Measurements from ENCODE around the gene FAM20C.

Gene FAM20C

DNA sequence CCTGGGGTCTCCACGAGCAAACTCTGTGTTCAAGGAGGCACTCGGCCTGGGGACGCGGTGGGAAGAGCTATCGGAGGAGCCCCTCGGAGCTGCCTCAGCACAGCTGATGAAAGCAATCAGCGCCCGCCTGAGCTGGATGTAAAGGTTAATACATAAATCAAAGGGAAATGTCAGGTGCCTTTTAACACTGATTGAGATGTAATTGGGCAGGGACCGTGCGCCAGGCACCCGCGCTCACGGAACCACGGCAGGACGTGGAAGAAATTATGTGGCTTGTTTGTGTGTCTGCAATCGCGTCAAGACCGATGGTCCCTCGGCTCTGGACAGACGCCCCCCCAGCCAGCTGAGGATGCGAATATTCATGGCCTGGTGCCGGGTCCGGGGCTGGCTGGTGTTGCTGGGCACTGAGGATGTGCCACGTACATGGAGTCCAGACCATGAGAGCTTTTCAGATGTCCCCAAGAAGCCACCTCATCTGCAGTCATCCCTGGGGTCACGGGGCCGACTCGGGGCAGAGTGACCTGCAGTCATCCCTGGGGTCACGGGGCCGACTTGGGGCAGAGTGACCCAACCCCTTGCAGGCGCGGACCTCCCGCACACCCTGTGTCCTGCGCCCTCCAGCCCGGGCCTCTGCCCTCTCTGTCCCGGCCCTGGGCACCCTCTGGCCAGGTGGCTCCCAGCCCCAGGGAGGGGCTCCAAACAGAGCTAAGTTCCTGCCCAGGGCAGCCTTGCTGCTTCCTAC, 113.2 kb downstream of the FAM20C start:
- no peak for DNase-seq (ENCODE audit: low read depth)

DNA sequence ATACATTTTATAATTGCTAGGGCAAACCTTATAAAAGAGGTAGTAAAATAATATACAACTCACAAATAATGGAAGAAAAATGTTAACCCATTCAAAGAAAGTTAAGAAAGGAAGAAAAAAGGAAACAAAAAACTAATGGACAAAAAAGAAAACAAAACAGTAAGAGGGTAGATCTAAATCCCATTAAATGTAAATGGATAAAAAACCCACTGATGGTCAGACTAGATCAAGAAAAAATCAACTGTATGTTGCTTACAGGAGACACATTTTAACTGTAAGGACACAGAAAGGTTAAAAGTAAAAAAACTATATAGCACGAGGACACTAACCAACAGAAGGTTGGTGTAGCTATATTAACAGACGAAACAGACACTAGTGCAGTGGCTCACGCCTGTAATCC, 115.6 kb downstream of the FAM20C start:
- DNase-seq (ENCODE audit: low read depth) = no peak

DNA sequence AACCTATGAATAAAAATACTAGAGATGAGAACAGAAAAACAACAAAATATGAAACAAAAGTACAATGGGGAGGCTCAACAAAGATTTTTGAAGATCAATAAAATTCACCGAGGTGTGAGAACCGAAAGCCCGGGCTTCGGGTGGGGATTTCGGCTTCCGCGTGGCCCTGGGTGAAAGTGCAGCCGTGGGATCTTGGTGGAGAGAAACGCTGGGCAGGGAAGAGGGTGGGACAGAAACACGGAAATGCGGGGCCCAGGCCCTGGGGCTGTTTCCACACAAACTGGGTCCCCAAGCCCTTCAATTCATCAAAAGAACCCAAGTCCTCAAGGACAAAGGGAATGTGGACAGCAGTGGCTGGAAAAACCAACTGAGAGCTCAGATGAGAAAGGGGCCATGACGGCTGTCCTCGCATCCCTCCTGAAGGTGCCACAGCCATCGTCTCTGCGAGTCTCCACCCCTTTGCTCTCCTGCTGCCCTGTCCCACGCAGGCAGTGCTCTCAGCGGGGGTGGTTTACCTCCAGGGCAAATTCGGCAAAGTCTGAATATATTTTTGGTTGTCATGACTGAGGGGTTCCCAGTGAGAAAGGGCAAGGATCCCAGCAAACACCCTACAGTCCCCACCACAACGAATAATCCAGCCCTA, 117.3 kb downstream of the FAM20C start:
- no peak for DNase-seq (ENCODE audit: low read depth)

All from activated gamma-delta T cell treated with anti-CD3 and anti-CD28 coated beads, Interleukin-2, amount 50 U/mL, for 16 hours (primary cell).